B cell (primary cell): ENCODE measurements around the gene ERMAP. TPM values are rescaled to one million over a fixed set of nuclear protein-coding genes. Genes with fewer than 3 reads are reported as not detected.

ENCODE experiments used
- ATAC-seq: fragments of 200-7000 bp; cut with Tn5 transposase; one replicate; pipeline ENCODE4 v1.10.0; 2021; ENCODE audit warnings: low read depth, mild to moderate bottlenecking, moderate number of reproducible peaks, moderate library complexity
- CTCF ChIA-PET: fragments of 350-600 bp; sonication (Branson Sonifier 250); formaldehyde crosslinking; loops from one replicate; lab custom pipeline; 2021; ENCODE audit warnings: antibody characterized with exemption, inconsistent platforms; lab: Charles Lee
- POLR2A ChIA-PET: fragments of 350-600 bp; sonication (Branson Sonifier 250); formaldehyde crosslinking; loops from one replicate; lab custom pipeline; 2021; ENCODE audit warnings: antibody characterized with exemption; lab: Charles Lee
- DNase-seq: peaks from one replicate; pipeline ENCODE4 v3.0.0; 2013
- H2AFZ ChIP-seq: 2 replicates; pipeline ENCODE4 v1.6.1; 2012; ENCODE audit warnings: mild to moderate bottlenecking, low read depth, low read length; ENCODE audit not compliant: insufficient read depth, poor library complexity, severe bottlenecking
- H3K27ac ChIP-seq, 2 donors: 1 replicate in 1 of 2; 2 replicates in 1 of 2; pipeline ENCODE4 v1.5.1; 2012 to 2013; ENCODE audit warnings: low read length in 2 of 2, mild to moderate bottlenecking in 2 of 2, moderate library complexity in 1 of 2
- H3K27me3 ChIP-seq, 4 experiments: fragments of 200-600 bp in 1 of 4; sonication (generic) in 1 of 4; replicated peaks in 1 of 4; 1 replicate in 2 of 4; 2 replicates in 2 of 4; pipeline versions ENCODE4 v1.6.1 to v1.7.0; 2013 to 2016; ENCODE audit warnings: low read length in 3 of 4, mild to moderate bottlenecking in 2 of 4, mixed read lengths in 1 of 4, moderate library complexity in 1 of 4; ENCODE audit not compliant: insufficient read depth in 4 of 4, control insufficient read depth in 3 of 4; ENCODE audit errors: control extremely low read depth in 1 of 4
- H3K36me3 ChIP-seq, 2 experiments: replicated peaks in 1 of 2; 1 replicate in 1 of 2; 2 replicates in 1 of 2; pipeline versions ENCODE4 v1.6.1 to v1.7.1; 2013; ENCODE audit warnings: low read length in 1 of 2; ENCODE audit not compliant: insufficient read depth in 2 of 2, control insufficient read depth in 1 of 2; ENCODE audit errors: control extremely low read depth in 1 of 2, extremely low read depth in 1 of 2
- H3K4me1 ChIP-seq, 2 donors: fragments of 200-600 bp in 1 of 2; sonication (generic) in 1 of 2; 1 replicate in 1 of 2; 2 replicates in 1 of 2; pipeline versions ENCODE4 v1.5.1 to v1.6.1; 2013 to 2017; ENCODE audit warnings: low read length in 2 of 2; ENCODE audit not compliant: control insufficient read depth in 2 of 2, insufficient read depth in 2 of 2
- H3K4me2 ChIP-seq: replicated peaks from 2 replicates; pipeline ENCODE3; 2012; ENCODE audit warnings: mild to moderate bottlenecking, low read depth, low read length; ENCODE audit not compliant: poor library complexity, severe bottlenecking
- H3K4me3 ChIP-seq, 5 experiments: fragments of 200-600 bp in 1 of 5; sonication (generic) in 1 of 5; 1 replicate in 3 of 5; 2 replicates in 2 of 5; pipeline versions ENCODE4 v1.5.1 to v1.7.0; 2011 to 2016; ENCODE audit warnings: low read length in 4 of 5, mild to moderate bottlenecking in 4 of 5, low read depth in 2 of 5, control low read depth in 1 of 5, moderate library complexity in 1 of 5; ENCODE audit not compliant: insufficient read depth in 1 of 5; ENCODE audit errors: control extremely low read depth in 1 of 5, extremely low read depth in 1 of 5
- H3K79me2 ChIP-seq: fragments of 200-600 bp; sonication (generic); one replicate; pipeline ENCODE4 v1.6.0; 2016; ENCODE audit warnings: low read length; ENCODE audit not compliant: control insufficient read depth, insufficient read depth
- H3K9ac ChIP-seq: fragments of 200-600 bp; sonication (generic); 2 replicates; pipeline ENCODE4 v1.6.1; 2017; ENCODE audit warnings: mild to moderate bottlenecking, low read length, moderate library complexity
- H3K9me3 ChIP-seq, 3 donors: one replicate each; pipeline versions ENCODE4 v1.6.1 to v1.7.1; 2013; ENCODE audit warnings: low read length in 2 of 3; ENCODE audit not compliant: control insufficient read depth in 2 of 3, insufficient read depth in 1 of 3; ENCODE audit errors: control extremely low read depth in 1 of 3
- H4K20me1 ChIP-seq: 2 replicates; pipeline ENCODE4 v1.6.0; 2012; ENCODE audit warnings: mild to moderate bottlenecking, low read length; ENCODE audit not compliant: insufficient read depth, control insufficient read depth, poor library complexity, severe bottlenecking
- H3K27ac Mint-ChIP-seq: one replicate; pipeline ENCODE4 v1.8.0; 2021; ENCODE audit warnings: mixed read lengths
- H3K27me3 Mint-ChIP-seq: one replicate; pipeline ENCODE4 v1.8.0; 2021; ENCODE audit warnings: mixed read lengths
- H3K4me1 Mint-ChIP-seq: one replicate; pipeline ENCODE4 v1.8.0; 2021; ENCODE audit warnings: mixed read lengths
- H3K4me3 Mint-ChIP-seq: one replicate; pipeline ENCODE4 v1.8.0; 2021; ENCODE audit warnings: mixed read lengths
- H3K9me3 Mint-ChIP-seq: one replicate; pipeline ENCODE4 v1.8.0; 2022; ENCODE audit warnings: mixed read lengths; ENCODE audit not compliant: insufficient read depth
- CTCF ChIP-seq: fragments of 200-600 bp; IDR thresholded peaks from one replicate; pipeline ENCODE4 v1.8.0; 2022; ENCODE audit warnings: antibody characterized with exemption, mild to moderate bottlenecking
- EZH2 ChIP-seq: IDR thresholded peaks from 2 replicates; pipeline ENCODE4 v1.6.1; 2012; ENCODE audit warnings: borderline replicate concordance, low read depth, mild to moderate bottlenecking, moderate library complexity, low read length; ENCODE audit not compliant: insufficient read depth, poor library complexity, severe bottlenecking
- WGBS: methylation state at CpG from one replicate; pipeline ENCODE4 v1.1.5; 2013; ENCODE audit warnings: missing lambda C conversion rate; ENCODE audit not compliant: insufficient coverage; 5-methylcytosine and 5-hydroxymethylcytosine counted together
- intact Hi-C: fragments of 100-400 bp; cut with micrococcal nuclease; formaldehyde crosslinking; loops from one replicate; pipeline ENCODE4 v1.10.0; 2022
- polyA plus RNA-seq: library from polyadenylated mRNA; depleted of rRNA; stranded (reverse); fragments of >200 nt; gene quantifications from 2 replicates; pipeline ENCODE4 v1.2.3, GENCODE V29; 2012
- total RNA-seq, 2 donors: library from RNA; stranded (reverse); fragments of 120-200 nt in 1 of 2; gene quantifications; 1 replicate in 1 of 2; 2 replicates in 1 of 2; pipeline versions ENCODE4 v1.2.3 to v1.2.4, GENCODE V29; 2013 to 2022

ERMAP gene
- total and polyA plus RNA-seq, 2 donors (not counting 1 experiment from before 2014, with no cell fraction given) = 4.9 to 13.1 TPM

GRCh38 chr1:42786097-42786496 lies 30.8 kb upstream of the ERMAP start:
- intact Hi-C loops = no loop called here
- no peak for ATAC-seq
- Mint-ChIP-seq H3K27me3 (peaks cover 9% of the 10 kb centered on the region), H3K4me1 (peaks cover 13% of the 10 kb centered on the region), H3K4me3 (peak overlapping the region; percentile 87), H3K27ac (no peak overlapping the region), H3K9me3 (no peaks in the 10 kb centered on the region)
- Histone ChIP-seq H3K27me3 (peaks cover 0 to 3% (median 0%) of the 10 kb centered on the region in 4 experiments), H3K4me1 (peaks cover 11 to 15% of the 10 kb centered on the region in 2 donors), H3K4me3 (no peak overlapping the region), H3K27ac (no peak overlapping the region), H3K9ac (no peak overlapping the region), H3K4me2 (no peak overlapping the region), H3K79me2 (peaks cover 6% of the 10 kb centered on the region), H2AFZ (no peak overlapping the region), H4K20me1 (no peaks in the 10 kb centered on the region), H3K9me3 (no peaks in the 10 kb centered on the region), H3K36me3 (peaks cover under 1 to 1% of the 10 kb centered on the region in 2 experiments)
- 94% methylated on average over 4 of the region's 5 CpGs for WGBS
- DNase-seq = no peak
- ChIA-PET CTCF (no interaction called here), POLR2A (no interaction called here)
- TF ChIP-seq CTCF (no peak), EZH2 (no peak)

GRCh38 chr1:42788021-42788420 lies 28.9 kb upstream of the ERMAP start:
- Mint-ChIP-seq H3K4me3 (no peak overlapping the region), H3K27me3 (peaks cover 9% of the 10 kb centered on the region), H3K4me1 (peaks cover 13% of the 10 kb centered on the region), H3K27ac (no peak overlapping the region), H3K9me3 (no peaks in the 10 kb centered on the region)
- H3K27me3 ChIP-seq = peaks cover 0 to 3% (median 0%) of the 10 kb centered on the region in 4 experiments
- no peak overlapping the region for H3K4me3 ChIP-seq
- 100% methylated on average over 1 of the region's 1 CpG for WGBS
- peaks cover 11 to 15% of the 10 kb centered on the region in 2 donors for H3K4me1 ChIP-seq
- no peaks in the 10 kb centered on the region for H4K20me1 ChIP-seq
- peaks cover 6% of the 10 kb centered on the region for H3K79me2 ChIP-seq
- no peak overlapping the region for H3K4me2 ChIP-seq
- H2AFZ ChIP-seq = no peak overlapping the region
- ATAC-seq = no peak
- H3K9ac ChIP-seq = no peak overlapping the region
- TF ChIP-seq CTCF (no peak), EZH2 (no peak)
- H3K9me3 ChIP-seq = no peaks in the 10 kb centered on the region
- no peak for DNase-seq
- ChIA-PET CTCF (interaction anchor here (0.8 to 1.2 kb wide), 2 partner anchors 10 to 287 kb away, joined by 3 to 4 read pairs; no protein-coding TSS in a partner anchor), POLR2A (no interaction called here)
- H3K36me3 ChIP-seq = no peaks in the 10 kb centered on the region
- intact Hi-C loops = no loop called here
- H3K27ac ChIP-seq = no peak overlapping the region
